HepG2 (cell line): ENCODE data around the gene ZNF500. TPM values are rescaled to one million over a fixed set of nuclear protein-coding genes. Genes with fewer than 3 reads are reported as not detected.

Source experiments
- ATAC-seq: fragments of 200-7000 bp; cut with Tn5 transposase; 3 replicates; pipeline ENCODE4 v1.9.1; 2020; ENCODE audit warnings: mild to moderate bottlenecking, moderate library complexity
- BruUV-seq: library from RNA; stranded (reverse); fragments of 400-500 nt; replicated peaks from 2 replicates; lab custom pipeline; 2021; lab: Mats Ljungman, UMichigan
- CTCF ChIA-PET: fragments of 300-600 bp; formaldehyde crosslinking; extraction: SDS; loops from one replicate; lab custom pipeline; 2021; ENCODE audit warnings: low total read pairs, inconsistent platforms, low intra/inter-chr PET ratio; lab: Yijun Ruan, JAX
- POLR2A ChIA-PET: fragments of 350-600 bp; sonication (Branson Sonifier 250); formaldehyde crosslinking; loops from one replicate; lab custom pipeline; 2020; ENCODE audit warnings: antibody characterized with exemption, inconsistent platforms; lab: Yijun Ruan, JAX
- DNase-seq: peaks from one replicate; pipeline ENCODE4 v3.0.0-alpha.2; 2015; ENCODE audit warnings: low spot score
- FAIRE-seq: peaks from 3 replicates; lab custom pipeline; 2011; peaks lifted over from hg19 to GRCh38; lab: Jason Lieb, UNC
- H2AFZ ChIP-seq: one replicate; pipeline ENCODE4 v1.6.1; 2011; ENCODE audit warnings: low read length, inconsistent platforms
- H3K27ac ChIP-seq: fragments of 300-600 bp; 3 replicates; pipeline ENCODE4 v1.8.0; 2011; ENCODE audit warnings: mixed run types, mild to moderate bottlenecking, mixed read lengths, low read length, inconsistent platforms; ENCODE audit not compliant: insufficient read depth; ENCODE audit errors: extremely low read length
- H3K27me3 ChIP-seq, 2 experiments: fragments of 200-600 bp in 1 of 2; 2 replicates in 1 of 2; 3 replicates in 1 of 2; pipeline versions ENCODE4 v1.6.0 to v1.8.0; 2011; ENCODE audit warnings: low read length in 2 of 2, mild to moderate bottlenecking in 2 of 2, moderate library complexity in 2 of 2, inconsistent platforms in 1 of 2; ENCODE audit not compliant: insufficient read depth in 2 of 2, control insufficient read depth in 1 of 2
- H3K36me3 ChIP-seq, 2 experiments: fragments of 200-600 bp in 1 of 2; replicated peaks in 1 of 2; 2 replicates in 1 of 2; 3 replicates in 1 of 2; pipeline versions ENCODE4 v1.5.1 to v1.8.0; 2011; ENCODE audit warnings: low read length in 2 of 2, inconsistent platforms in 1 of 2; ENCODE audit not compliant: insufficient read depth in 2 of 2, control insufficient read depth in 1 of 2
- H3K4me1 ChIP-seq: 2 replicates; pipeline ENCODE4 v1.5.1; 2012; ENCODE audit warnings: low read length, inconsistent platforms; ENCODE audit not compliant: insufficient read depth
- H3K4me2 ChIP-seq: 2 replicates; pipeline ENCODE4 v1.6.0; 2011; ENCODE audit warnings: low read depth, low read length, inconsistent platforms
- H3K4me3 ChIP-seq, 3 experiments: fragments of 200-600 bp in 1 of 3; sonication (generic), shearing (Covaris generic) in 1 of 3; replicated peaks in 1 of 3; 2 replicates each; pipeline ENCODE4 v1.5.1; 2011 to 2016; ENCODE audit warnings: low read length in 3 of 3, inconsistent platforms in 2 of 3, low read depth in 2 of 3, mild to moderate bottlenecking in 2 of 3, control low read depth in 1 of 3, mixed read lengths in 1 of 3; ENCODE audit not compliant: insufficient read depth in 1 of 3
- H3K79me2 ChIP-seq: one replicate; pipeline ENCODE4 v1.6.1; 2011; ENCODE audit warnings: low read length, inconsistent platforms; ENCODE audit not compliant: insufficient read depth
- H3K9ac ChIP-seq: 2 replicates; pipeline ENCODE4 v1.6.0; 2011; ENCODE audit warnings: mild to moderate bottlenecking, low read depth, low read length, inconsistent platforms; ENCODE audit not compliant: insufficient read depth
- H3K9me3 ChIP-seq: 2 replicates; pipeline ENCODE4 v1.5.1; 2012; ENCODE audit warnings: mild to moderate bottlenecking, low read length
- H4K20me1 ChIP-seq: 2 replicates; pipeline ENCODE4 v1.6.0; 2011; ENCODE audit warnings: inconsistent platforms, mild to moderate bottlenecking, low read length, moderate library complexity; ENCODE audit not compliant: insufficient read depth
- CCAR2 ChIP-seq: fragments of 200-400 bp; formaldehyde crosslinking; optimal IDR thresholded peaks from 2 replicates; pipeline ENCODE3; 2018; ENCODE audit warnings: low read depth, mild to moderate bottlenecking, low read length, moderate library complexity
- FOSL2 ChIP-seq: sonication (generic); formaldehyde crosslinking; IDR thresholded peaks from 2 replicates; pipeline ENCODE4 v1.4.0; 2020; ENCODE audit warnings: missing genetic modification reagents
- HCFC1 ChIP-seq: fragments of 150-350 bp; IDR thresholded peaks from 2 replicates; pipeline ENCODE4 v1.6.1; 2014; ENCODE audit warnings: low read depth, low read length
- HNF4G ChIP-seq, 2 experiments: sonication (generic) in 1 of 2; formaldehyde crosslinking in 1 of 2; IDR thresholded peaks; 2 replicates each; pipeline versions ENCODE4 v1.4.0 to v1.6.1; 2011 to 2020; ENCODE audit warnings: borderline replicate concordance in 2 of 2, low read depth in 2 of 2, mild to moderate bottlenecking in 2 of 2, low read length in 1 of 2, missing genetic modification reagents in 1 of 2, moderate library complexity in 1 of 2
- NFKB2 ChIP-seq: sonication (generic); formaldehyde crosslinking; IDR thresholded peaks from 2 replicates; pipeline ENCODE4 v1.4.0; 2020; ENCODE audit warnings: missing genetic modification reagents, borderline replicate concordance
- SP4 ChIP-seq: sonication (generic); formaldehyde crosslinking; IDR thresholded peaks from 2 replicates; pipeline ENCODE4 v1.8.1; 2023; ENCODE audit warnings: mild to moderate bottlenecking, missing genetic modification reagents
- TERF1 ChIP-seq: sonication (generic); formaldehyde crosslinking; IDR thresholded peaks from 2 replicates; pipeline ENCODE4 v1.8.0; 2022; ENCODE audit warnings: mild to moderate bottlenecking, missing genetic modification reagents, moderate library complexity
- ZNF235 ChIP-seq: sonication (generic); formaldehyde crosslinking; IDR thresholded peaks from 2 replicates; pipeline ENCODE4 v1.8.1; 2023; ENCODE audit warnings: mild to moderate bottlenecking, missing genetic modification reagents, borderline replicate concordance
- ZNF274 ChIP-seq: sonication (generic); formaldehyde crosslinking; IDR thresholded peaks from 2 replicates; pipeline ENCODE4 v1.5.1; 2020; ENCODE audit warnings: mild to moderate bottlenecking, missing genetic modification reagents
- ZNF317 ChIP-seq: sonication (generic); formaldehyde crosslinking; IDR thresholded peaks from 2 replicates; pipeline ENCODE4 v1.5.0; 2020; ENCODE audit warnings: mild to moderate bottlenecking, missing genetic modification reagents
- ZNF354B ChIP-seq: sonication (generic); formaldehyde crosslinking; IDR thresholded peaks from 2 replicates; pipeline ENCODE4 v1.8.0; 2022; ENCODE audit warnings: mild to moderate bottlenecking, missing genetic modification reagents
- ZNF549 ChIP-seq: sonication (generic); formaldehyde crosslinking; IDR thresholded peaks from 2 replicates; pipeline ENCODE4 v1.5.0; 2020; ENCODE audit warnings: missing genetic modification reagents
- ZNF552 ChIP-seq: sonication (generic); formaldehyde crosslinking; IDR thresholded peaks from 2 replicates; pipeline ENCODE4 v1.9.0; 2022; ENCODE audit warnings: missing genetic modification reagents, mild to moderate bottlenecking, borderline replicate concordance
- ZNF570 ChIP-seq: sonication (generic); formaldehyde crosslinking; IDR thresholded peaks from 2 replicates; pipeline ENCODE4 v1.4.0; 2020; ENCODE audit warnings: mild to moderate bottlenecking, missing genetic modification reagents, borderline replicate concordance
- ZNF577 ChIP-seq: sonication (generic); formaldehyde crosslinking; IDR thresholded peaks from 2 replicates; pipeline ENCODE4 v1.4.0; 2020; ENCODE audit warnings: mild to moderate bottlenecking, low read depth, missing genetic modification reagents, borderline replicate concordance
- ZNF761 ChIP-seq: sonication (generic); formaldehyde crosslinking; conservative IDR thresholded peaks from 2 replicates; pipeline ENCODE4 v1.4.0; 2020; ENCODE audit warnings: mild to moderate bottlenecking, missing genetic modification reagents
- ZNF780A ChIP-seq: sonication (generic); formaldehyde crosslinking; IDR thresholded peaks from 2 replicates; pipeline ENCODE4 v1.8.0; 2022; ENCODE audit warnings: mild to moderate bottlenecking, missing genetic modification reagents, moderate library complexity
- ZSCAN22 ChIP-seq: sonication (generic); formaldehyde crosslinking; IDR thresholded peaks from 2 replicates; pipeline ENCODE4 v1.4.0; 2020; ENCODE audit warnings: mild to moderate bottlenecking, missing genetic modification reagents
- whole genome bisulfite sequencing: methylation state at CpG from one replicate; pipeline ENCODE4 v1.1.6; 2017; ENCODE audit warnings: low lambda C conversion rate; 5-methylcytosine and 5-hydroxymethylcytosine counted together
- in situ Hi-C: cut with HindIII; loops from 2 replicates; pipeline ENCODE4 v1.10.0; 2017; ENCODE audit warnings: low pct_unique_long_range_greater_than_20kb; ENCODE audit not compliant: extremely low pct_ligation_motif_present
- intact Hi-C: fragments of 100-400 bp; cut with micrococcal nuclease; formaldehyde crosslinking; loops from one replicate; pipeline ENCODE4 v1.10.0; 2022; ENCODE audit not compliant: unreplicated experiment
- polyA plus RNA-seq, 8 experiments: library from polyadenylated mRNA; depleted of rRNA in 3 of 8; stranded (reverse) in 7 of 8; unstranded in 1 of 8; fragments of >200 nt; fragmentation: Illumina TruSeq in 4 of 8; extraction: Trizol in 4 of 8; gene quantifications; 2 replicates each; pipeline versions ENCODE4 v1.2.1 to v1.2.3, GENCODE V29; 2011 to 2016; ENCODE audit warnings: low read depth in 4 of 8, missing spikeins in 1 of 8, mixed read lengths in 1 of 8; ENCODE audit not compliant: insufficient read depth in 1 of 8
- total RNA-seq, 5 experiments: library from RNA; depleted of rRNA; stranded (reverse); fragments of >200 nt; fragmentation: Illumina TruSeq; extraction: Trizol; gene quantifications; 2 replicates each; pipeline ENCODE4 v1.2.3, GENCODE V29; 2016; ENCODE audit warnings: low read depth in 1 of 5
- TF ChIP-seq, protein P1 (sequence below): sonication (generic); formaldehyde crosslinking; IDR thresholded peaks from 2 replicates; pipeline ENCODE4 v1.4.0; 2020; ENCODE audit warnings: mild to moderate bottlenecking, missing genetic modification reagents

The ZNF500 gene
- total and polyA plus RNA-seq, 2 of the 13 experiments (the other 11 are each of a cell fraction or from before 2014, with no cell fraction given): 6.1 to 12.2 TPM

GRCh38 chr16:4801962-4802658 is 35.1 kb upstream of the ZNF500 start, which contains the start of gene ROGDI (continued):
- TF ChIP-seq ZNF761 (no peak), TERF1 (CRISPR knock-in tag) (no peak), ZNF317 (no peak), FOSL2 (CRISPR knock-in tag) (no peak), NFKB2 (CRISPR knock-in tag) (no peak), ZNF235 (CRISPR knock-in tag) (peak; percentile 20; the same call in 1 of the 2 replicates), HCFC1 (no peak), ZNF570 (CRISPR knock-in tag) (no peak)

DNA sequence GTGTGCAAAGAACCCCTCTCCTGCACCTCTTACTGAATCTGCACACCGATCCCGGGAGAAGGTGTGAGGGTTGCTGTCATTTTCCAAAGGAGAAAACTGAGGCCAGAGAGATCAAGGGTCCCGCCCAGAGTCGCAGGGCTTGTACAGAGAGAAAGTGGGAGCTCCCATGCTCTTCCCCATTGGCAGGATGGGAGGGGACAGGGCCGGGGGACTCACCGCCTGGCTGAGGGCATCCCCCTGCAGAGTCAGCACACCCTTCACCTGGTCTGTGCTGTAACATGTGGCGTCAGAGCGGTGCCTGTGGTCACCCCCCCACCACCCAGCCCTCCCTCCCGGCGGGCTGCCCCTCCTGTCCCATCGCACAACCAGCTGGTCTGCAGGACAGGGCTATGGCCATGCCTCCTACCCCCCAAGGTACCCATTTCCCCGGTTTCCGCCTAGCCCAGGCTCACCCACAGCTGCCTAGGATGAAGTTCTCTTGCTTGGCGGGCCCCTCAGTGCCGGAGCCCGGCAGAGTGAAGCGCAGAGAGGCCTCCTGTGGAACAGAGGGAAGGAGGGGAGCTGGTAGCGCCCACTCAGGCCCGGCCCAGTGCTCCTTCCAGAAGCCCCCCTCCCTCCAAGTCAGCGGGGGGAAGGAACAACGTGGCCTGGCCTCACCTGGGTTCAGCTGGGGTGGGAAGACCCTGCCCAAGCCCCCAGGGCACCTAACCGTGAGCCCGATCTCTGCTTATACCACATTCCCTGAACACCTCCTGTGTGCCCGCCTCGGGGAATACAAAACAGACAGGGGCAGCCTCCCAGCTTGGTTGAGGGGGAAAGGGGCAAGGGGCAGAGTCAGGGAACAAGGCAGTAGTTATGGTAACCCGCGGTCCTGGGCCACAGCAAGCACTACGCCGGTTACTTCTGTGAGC is 34.3 kb upstream of the ZNF500 start:
- in situ Hi-C loops (no loop called here), intact Hi-C loops (loop anchor here (5.0 kb wide), 1 partner anchor 69 kb away; the partner anchor contains the start of genes ANKS3 and DNAAF8)
- Histone ChIP-seq H3K36me3 (peaks cover 0 to 22% of the 10 kb centered on the region in 2 experiments; a peak in 2 of 5 replicates), H3K27me3 (no peaks in the 10 kb centered on the region), H3K4me3 (peak overlapping the region; percentile 88 to 90 (median 90)), H3K4me1 (peaks cover 24% of the 10 kb centered on the region), H4K20me1 (no peaks in the 10 kb centered on the region), H3K4me2 (peak overlapping the region; percentile 93), H2AFZ (peak overlapping the region; percentile 20), H3K9me3 (no peaks in the 10 kb centered on the region), H3K79me2 (no peaks in the 10 kb centered on the region), H3K27ac (peak overlapping the region; percentile 83), H3K9ac (peak overlapping the region; percentile 65)
- BruUV-seq: no TSS peak
- ChIA-PET CTCF (no interaction called here), POLR2A (interaction anchor here (0.7 to 3.7 kb wide), 3 partner anchors 11 to 33 kb away, joined by 3 to 17 read pairs (median 12); partner anchors contain the start of genes SEPTIN12 and ZNF500)
- 39% methylated on average over 21 of the region's 29 CpGs for WGBS
- ATAC-seq (peak; percentile 7), FAIRE-seq (no peak), DNase-seq (no peak)
- 0 out of 2 replicates have a peak, but pooled peaks have one; percentile 50 for TF ChIP-seq ZNF552
- TF ChIP-seq ZNF274 (CRISPR knock-in tag): no peak
- no peak for TF ChIP-seq CCAR2
- no peak for TF ChIP-seq ZNF780A (CRISPR knock-in tag)
- TF ChIP-seq, protein P1, sequence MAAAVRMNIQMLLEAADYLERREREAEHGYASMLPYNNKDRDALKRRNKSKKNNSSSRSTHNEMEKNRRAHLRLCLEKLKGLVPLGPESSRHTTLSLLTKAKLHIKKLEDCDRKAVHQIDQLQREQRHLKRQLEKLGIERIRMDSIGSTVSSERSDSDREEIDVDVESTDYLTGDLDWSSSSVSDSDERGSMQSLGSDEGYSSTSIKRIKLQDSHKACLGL (CRISPR knock-in tag): 0 out of 2 replicates have a peak, but pooled peaks have one; percentile 9
- 0 out of 2 replicates have a peak, but pooled peaks have one; percentile 5 for TF ChIP-seq SP4 (CRISPR knock-in tag)
- no peak for TF ChIP-seq ZNF354B (CRISPR knock-in tag)
- TF ChIP-seq ZNF549 (CRISPR knock-in tag): no peak
- TF ChIP-seq HNF4G (IDR thresholded peaks at IDR 0.05; ENCODE audit: borderline replicate concordance, low read depth, low read length): no peak
- 0 out of 2 replicates have a peak, but pooled peaks have one; percentile 23 for TF ChIP-seq HNF4G (CRISPR knock-in tag; IDR thresholded peaks at IDR 0.05; ENCODE audit: borderline replicate concordance, low read depth)
- TF ChIP-seq ZNF577 (CRISPR knock-in tag): no peak
- TF ChIP-seq ZSCAN22 (CRISPR knock-in tag): no peak
